ENCODE measurements around the gene FGD3.

DNA sequence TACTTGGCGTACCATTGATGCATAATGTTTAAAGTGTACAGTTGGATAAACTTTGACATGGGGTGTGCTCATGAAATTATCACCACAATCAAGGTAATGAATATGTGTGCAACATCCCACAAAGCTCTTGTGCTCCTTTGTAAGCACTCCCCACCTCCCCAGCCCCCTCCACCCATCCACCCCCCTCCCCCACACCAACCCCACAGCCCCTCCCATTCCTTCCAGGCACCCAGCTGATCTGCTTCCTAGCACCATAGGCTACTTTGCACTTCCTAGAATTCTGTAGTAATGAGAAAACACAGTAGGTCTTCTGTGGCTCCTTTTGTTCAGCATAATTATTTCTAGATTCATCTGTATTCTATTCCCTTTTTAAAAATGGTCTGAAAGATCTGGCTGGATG is 24.5 kb downstream of the FGD3 start:
- TF ChIP-seq CTCF (IDR thresholded peaks at IDR 0.05; ENCODE audit: poor library complexity) (no peak), EZH2 (IDR thresholded peaks at IDR 0.05; ENCODE audit: borderline replicate concordance) (no peak)
